GM11168 (cell line): Measurements from ENCODE around the gene C20orf204.
"Not testable (repeated sequence)": the region's sequence is repeated elsewhere in the genome, so short reads cannot be mapped to it uniquely, and the experiment has no call there.

Experiments used
- in situ Hi-C: fragments of 300-500 bp; cut with MboI; formaldehyde crosslinking; loops from one replicate; pipeline ENCODE4 v1.12.0; 2022; ENCODE audit warnings: low sequenced_read_pairs; ENCODE audit not compliant: unreplicated experiment

The C20orf204 gene

GRCh38 chr20:64080813-64081623, 45.0 kb downstream of the C20orf204 start:
- in situ Hi-C loops: no loop called here

GRCh38 chr20:64081624-64081964, 45.6 kb downstream of the C20orf204 start:
- in situ Hi-C loops: no loop called here

- in situ Hi-C loops: no loop called here
Observed at GRCh38 chr20:64082126-64082731, 46.2 kb downstream of the C20orf204 start.

GRCh38 chr20:64082820-64083377, 46.9 kb downstream of the C20orf204 start:
- in situ Hi-C loops: no loop called here

- in situ Hi-C loops: no loop called here
Observed at GRCh38 chr20:64083378-64083803, 47.4 kb downstream of the C20orf204 start.

GRCh38 chr20:64083804-64084684, 48.1 kb downstream of the C20orf204 start, which contains the start of gene LKAAEAR1:
TSS of gene LKAAEAR1 (minus strand) at chr20:64084398. CDS start at chr20:64084219, 179 bp downstream.
- in situ Hi-C loops: no loop called here

GRCh38 chr20:64084685-64085152, 48.7 kb downstream of the C20orf204 start:
- in situ Hi-C loops: no loop called here

GRCh38 chr20:64086801-64087200, 50.8 kb downstream of the C20orf204 start:
- in situ Hi-C loops: no loop called here

GRCh38 chr20:64087226-64087825, 51.3 kb downstream of the C20orf204 start:
- in situ Hi-C loops: not testable (repeated sequence)

GRCh38 chr20:64088586-64088985, 52.6 kb downstream of the C20orf204 start:
- in situ Hi-C loops: not testable (repeated sequence)
